Calu3 (cell line): Measurements from ENCODE around the gene SLC26A8. TPM values are rescaled to one million over a fixed set of nuclear protein-coding genes. Genes with fewer than 3 reads are reported as not detected.
"Not testable (repeated sequence)": the region's sequence is repeated elsewhere in the genome, so short reads cannot be mapped to it uniquely, and the experiment has no call there.

Experiments
- BruUV-seq: library from RNA; stranded (reverse); fragments of 400-500 nt; replicated peaks from 2 replicates; lab custom pipeline; 2021; lab: Mats Ljungman, UMichigan
- CTCF ChIA-PET: fragments of 300-600 bp; sonication (Branson Sonifier 250); formaldehyde crosslinking; loops from one replicate; lab custom pipeline; 2022; ENCODE audit warnings: antibody characterized with exemption; lab: Charles Lee
- DNase-seq: peaks from one replicate; pipeline ENCODE4 v3.0.0; 2022
- H3K27ac Mint-ChIP-seq: one replicate; pipeline ENCODE4 v1.8.0; 2022; ENCODE audit warnings: mixed read lengths; ENCODE audit not compliant: unreplicated experiment
- H3K27me3 Mint-ChIP-seq: one replicate; pipeline ENCODE4 v1.8.0; 2022; ENCODE audit warnings: mixed read lengths; ENCODE audit not compliant: unreplicated experiment
- H3K36me3 Mint-ChIP-seq: one replicate; pipeline ENCODE4 v1.8.0; 2022; ENCODE audit warnings: mild to moderate bottlenecking, moderate library complexity, mixed read lengths; ENCODE audit not compliant: insufficient read depth, unreplicated experiment
- H3K4me1 Mint-ChIP-seq: one replicate; pipeline ENCODE4 v1.8.0; 2022; ENCODE audit warnings: mild to moderate bottlenecking, low read depth, mixed read lengths; ENCODE audit not compliant: unreplicated experiment
- H3K4me3 Mint-ChIP-seq: one replicate; pipeline ENCODE4 v1.8.0; 2022; ENCODE audit warnings: mild to moderate bottlenecking, low read depth, moderate library complexity, mixed read lengths; ENCODE audit not compliant: unreplicated experiment
- H3K9me3 Mint-ChIP-seq: one replicate; pipeline ENCODE4 v1.8.0; 2022; ENCODE audit warnings: low read depth, mixed read lengths; ENCODE audit not compliant: unreplicated experiment
- intact Hi-C: fragments of 100-400 bp; cut with micrococcal nuclease; formaldehyde crosslinking; loops from one replicate; pipeline ENCODE4 v1.10.0; 2022; ENCODE audit not compliant: unreplicated experiment
- total RNA-seq: library from RNA; stranded (reverse); gene quantifications from 2 replicates; pipeline ENCODE4 v1.2.3, GENCODE V29; 2022
- TF ChIP-seq, protein P1 (sequence below): fragments of 200-600 bp; IDR thresholded peaks from one replicate; pipeline ENCODE4 v1.8.0; 2022; ENCODE audit warnings: antibody characterized with exemption; ENCODE audit not compliant: unreplicated experiment

Gene SLC26A8
- total RNA-seq, 1 experiment from 2014 or later: not detected

DNA sequence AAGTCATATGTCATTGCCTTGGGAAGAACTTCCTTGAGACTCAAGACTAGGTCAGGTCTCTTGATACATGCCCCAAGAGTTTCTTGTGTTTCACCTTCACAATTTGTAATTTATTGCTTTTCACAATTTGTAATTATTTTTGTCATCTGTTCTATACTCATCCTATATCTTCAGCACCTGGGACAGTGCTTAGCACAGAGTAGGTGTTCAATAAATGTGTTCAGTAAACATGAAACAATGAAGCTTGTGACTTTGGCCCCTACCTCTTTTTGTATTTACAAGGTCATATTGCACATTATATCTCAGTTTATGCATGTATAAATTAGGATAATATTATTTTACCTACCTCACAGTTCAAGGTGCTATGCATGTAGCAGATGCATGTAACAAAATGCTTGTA, 82.1 kb downstream of the SLC26A8 start:
- intact Hi-C loops: loop anchor here (10.0 kb wide), 1 partner anchor 188 kb away; no protein-coding TSS in a partner anchor
- CTCF ChIA-PET: interaction anchor here (0.9 kb wide), 1 partner anchor 1030 kb away, joined by 3 read pairs; no protein-coding TSS in a partner anchor
- H3K27ac Mint-ChIP-seq: no peak overlapping the region
- no peaks in the 10 kb centered on the region for H3K36me3 Mint-ChIP-seq
- H3K27me3 Mint-ChIP-seq: no peaks in the 10 kb centered on the region
- H3K4me1 Mint-ChIP-seq: no peaks in the 10 kb centered on the region
- TF ChIP-seq, protein P1, sequence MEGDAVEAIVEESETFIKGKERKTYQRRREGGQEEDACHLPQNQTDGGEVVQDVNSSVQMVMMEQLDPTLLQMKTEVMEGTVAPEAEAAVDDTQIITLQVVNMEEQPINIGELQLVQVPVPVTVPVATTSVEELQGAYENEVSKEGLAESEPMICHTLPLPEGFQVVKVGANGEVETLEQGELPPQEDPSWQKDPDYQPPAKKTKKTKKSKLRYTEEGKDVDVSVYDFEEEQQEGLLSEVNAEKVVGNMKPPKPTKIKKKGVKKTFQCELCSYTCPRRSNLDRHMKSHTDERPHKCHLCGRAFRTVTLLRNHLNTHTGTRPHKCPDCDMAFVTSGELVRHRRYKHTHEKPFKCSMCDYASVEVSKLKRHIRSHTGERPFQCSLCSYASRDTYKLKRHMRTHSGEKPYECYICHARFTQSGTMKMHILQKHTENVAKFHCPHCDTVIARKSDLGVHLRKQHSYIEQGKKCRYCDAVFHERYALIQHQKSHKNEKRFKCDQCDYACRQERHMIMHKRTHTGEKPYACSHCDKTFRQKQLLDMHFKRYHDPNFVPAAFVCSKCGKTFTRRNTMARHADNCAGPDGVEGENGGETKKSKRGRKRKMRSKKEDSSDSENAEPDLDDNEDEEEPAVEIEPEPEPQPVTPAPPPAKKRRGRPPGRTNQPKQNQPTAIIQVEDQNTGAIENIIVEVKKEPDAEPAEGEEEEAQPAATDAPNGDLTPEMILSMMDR: no peak
- H3K4me3 Mint-ChIP-seq: no peak overlapping the region
- DNase-seq: no peak
- peaks cover 7% of the 10 kb centered on the region for H3K9me3 Mint-ChIP-seq
- no TSS peak for BruUV-seq

DNA sequence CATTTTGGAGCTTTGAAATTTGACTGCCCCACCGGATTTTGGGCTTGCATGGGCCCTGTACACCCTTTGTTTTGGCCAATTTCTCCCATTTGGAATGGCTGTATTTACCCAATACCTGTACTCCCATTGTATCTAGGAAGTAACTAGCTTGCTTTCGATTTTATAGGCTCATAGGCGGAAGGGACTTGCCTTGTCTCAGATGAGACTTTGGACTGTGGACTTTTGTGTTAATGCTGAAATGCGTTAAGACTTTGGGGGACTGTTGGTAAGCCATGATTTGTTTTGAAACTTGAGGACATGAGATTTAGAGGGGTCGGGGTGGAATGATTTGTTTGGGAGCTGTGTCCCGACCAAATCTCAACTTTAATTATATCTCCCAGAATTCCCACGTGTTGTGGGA, 83.3 kb downstream of the SLC26A8 start:
- not testable (repeated sequence) for BruUV-seq, DNase-seq, H3K27ac Mint-ChIP-seq, H3K4me3 Mint-ChIP-seq, H3K9me3 Mint-ChIP-seq, H3K36me3 Mint-ChIP-seq, H3K27me3 Mint-ChIP-seq, H3K4me1 Mint-ChIP-seq
- CTCF ChIA-PET: interaction anchor here (0.6 kb wide), 1 partner anchor 245 kb away, joined by 3 read pairs; no protein-coding TSS in a partner anchor
- intact Hi-C loops: loop anchor here (10.0 kb wide), 1 partner anchor 186 kb away; no protein-coding TSS in a partner anchor

DNA sequence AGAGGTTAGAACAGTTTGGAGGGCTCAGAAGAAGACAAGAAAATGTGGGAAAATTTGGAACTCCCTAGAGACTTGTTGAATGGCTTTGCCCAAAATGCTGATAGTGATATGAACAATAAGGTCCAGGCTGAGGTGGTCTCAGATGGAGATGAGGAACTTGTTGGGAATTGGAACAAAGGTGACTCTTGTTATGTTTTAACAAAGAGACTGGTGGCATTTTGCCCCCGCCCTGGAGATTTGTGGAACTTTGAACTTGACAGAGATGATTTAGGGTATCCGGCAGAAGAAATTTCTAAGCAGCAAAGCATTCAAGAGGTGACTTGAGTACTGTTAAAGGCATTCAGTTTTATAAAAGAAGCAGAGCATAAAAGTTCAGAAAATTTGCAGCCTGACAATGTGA, 84.4 kb downstream of the SLC26A8 start:
- DNase-seq, H3K4me3 Mint-ChIP-seq, H3K9me3 Mint-ChIP-seq, H3K36me3 Mint-ChIP-seq, CTCF ChIA-PET, H3K4me1 Mint-ChIP-seq, BruUV-seq, H3K27ac Mint-ChIP-seq, H3K27me3 Mint-ChIP-seq: not testable (repeated sequence)
- intact Hi-C loops: loop anchor here (10.0 kb wide), 1 partner anchor 185 kb away; no protein-coding TSS in a partner anchor

DNA sequence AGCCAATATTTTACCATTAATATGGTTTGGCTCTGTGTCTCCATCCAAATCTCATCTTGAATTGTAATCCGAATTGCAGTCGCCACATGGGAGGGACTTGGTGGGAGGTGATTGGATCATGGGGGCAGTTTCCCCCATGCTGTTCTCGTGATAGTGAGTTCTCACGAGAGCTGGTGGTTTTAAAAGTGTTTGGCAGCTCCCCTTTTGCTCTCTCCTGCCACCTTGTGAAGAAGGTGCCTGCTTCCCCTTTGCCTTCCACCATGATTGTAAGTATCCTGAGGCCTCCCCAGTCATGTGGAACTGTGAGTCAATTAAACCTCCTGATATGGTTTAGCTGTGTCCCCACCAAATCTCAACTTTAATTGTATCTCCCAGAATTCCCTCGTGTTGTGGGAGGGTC, 85.2 kb downstream of the SLC26A8 start:
- H3K27me3 Mint-ChIP-seq, H3K36me3 Mint-ChIP-seq, H3K4me3 Mint-ChIP-seq, DNase-seq, H3K9me3 Mint-ChIP-seq, H3K4me1 Mint-ChIP-seq, H3K27ac Mint-ChIP-seq, intact Hi-C loops, BruUV-seq, CTCF ChIA-PET: not testable (repeated sequence)

DNA sequence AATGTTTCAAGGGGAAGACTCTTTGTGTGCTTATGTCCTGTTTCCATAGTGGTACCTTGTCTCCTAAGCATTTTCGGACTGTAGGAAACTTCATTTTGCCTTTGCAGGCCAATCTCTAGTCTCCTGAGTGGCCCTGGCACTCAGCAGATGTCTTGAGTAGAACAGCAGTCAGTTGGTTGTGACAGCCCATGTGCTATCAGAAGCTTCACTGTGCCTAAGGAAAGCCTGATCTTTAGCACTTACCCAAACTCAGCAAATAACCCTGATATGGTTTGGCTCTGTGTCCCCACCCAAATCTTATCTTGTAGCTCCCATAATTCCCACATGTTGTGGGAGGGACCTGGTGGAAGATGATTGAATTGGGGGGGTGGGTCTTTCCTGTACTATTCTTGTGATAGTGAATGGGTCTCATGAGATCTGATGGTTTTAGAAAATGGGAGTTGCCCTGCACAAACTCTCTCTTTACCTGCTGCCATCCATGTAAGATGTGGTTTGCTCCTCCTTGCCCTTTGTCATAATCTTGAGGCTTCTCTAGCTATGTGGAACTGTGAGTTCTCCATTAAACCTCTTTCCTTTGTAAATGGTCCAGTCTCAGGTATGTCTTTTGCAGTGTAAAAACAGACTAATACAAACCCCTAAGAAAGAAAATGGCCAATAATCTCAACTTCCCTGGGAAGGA, 87.6 kb downstream of the SLC26A8 start:
- Mint-ChIP-seq H3K4me1 (no peaks in the 10 kb centered on the region), H3K27me3 (no peaks in the 10 kb centered on the region), H3K9me3 (peaks cover 9% of the 10 kb centered on the region), H3K4me3 (no peak overlapping the region), H3K27ac (no peak overlapping the region), H3K36me3 (no peaks in the 10 kb centered on the region)
- BruUV-seq: no TSS peak
- intact Hi-C loops: no loop called here
- TF ChIP-seq, protein P1: no peak
- no peak for DNase-seq
- CTCF ChIA-PET: interaction anchor here (0.7 kb wide), 1 partner anchor 545 kb away, joined by 3 read pairs; no protein-coding TSS in a partner anchor
